DND-41 (cell line): Measurements from ENCODE around the gene MACROD1.

Experiments
- CTCF ChIP-seq: IDR thresholded peaks from 2 replicates; pipeline ENCODE4 v1.5.1; 2012; ENCODE audit warnings: borderline replicate concordance, low read length, moderate library complexity, mild to moderate bottlenecking; ENCODE audit not compliant: poor library complexity, severe bottlenecking; ENCODE audit errors: extremely low read depth
- EZH2 ChIP-seq: IDR thresholded peaks from 3 replicates; pipeline ENCODE4 v1.6.1; 2012; ENCODE audit warnings: borderline replicate concordance, low read depth, mild to moderate bottlenecking, moderate library complexity, low read length, inconsistent platforms; ENCODE audit not compliant: severe bottlenecking

- TF ChIP-seq CTCF (no peak), EZH2 (no peak)
These were observed 152.6 kb downstream of the MACROD1 start for GRCh38 chr11:64013141-64013896.
